HCT116 (cell line): Measurements from ENCODE around the gene LCMT1. TPM values are rescaled to one million over a fixed set of nuclear protein-coding genes. Genes with fewer than 3 reads are reported as not detected.

Experiments used
- ATAC-seq: fragments of 200-7000 bp; cut with Tn5 transposase; 2 replicates; pipeline ENCODE4 v1.9.1; 2020; ENCODE audit warnings: mild to moderate bottlenecking, moderate library complexity
- BruUV-seq: library from RNA; stranded (reverse); fragments of 400-500 nt; replicated peaks from 2 replicates; lab custom pipeline; 2021; lab: Mats Ljungman, UMichigan
- CTCF ChIA-PET: fragments of 300-600 bp; sonication (Branson Sonifier 250); formaldehyde crosslinking; loops from one replicate; lab custom pipeline; 2021; ENCODE audit warnings: antibody characterized with exemption; lab: Charles Lee
- POLR2A ChIA-PET: fragments of 300-600, 350-600 bp; sonication (Branson Sonifier 250); formaldehyde crosslinking; loops from one replicate; lab custom pipeline; 2021; ENCODE audit warnings: antibody characterized with exemption; lab: Charles Lee
- RAD21 ChIA-PET, 2 experiments: fragments of 300-600 bp; sonication (Branson Sonifier 250); formaldehyde crosslinking; loops; one replicate each; lab custom pipeline; 2023; ENCODE audit warnings: low total read pairs in 2 of 2; ENCODE audit not compliant: uncharacterized antibody in 2 of 2, unreplicated experiment in 2 of 2, low non-redundant PET in 1 of 2; lab: Charles Lee
- DNase-seq: peaks from one replicate; pipeline ENCODE4 v3.0.0-alpha.2; 2010; ENCODE audit warnings: low read depth, low spot score
- H2AFZ ChIP-seq: fragments of 200-600 bp; shearing (Covaris generic), sonication (generic); 2 replicates; pipeline ENCODE4 v1.6.1; 2017; ENCODE audit warnings: low read depth, mixed run types, mixed read lengths, antibody characterized with exemption, low read length; ENCODE audit not compliant: poor library complexity, severe bottlenecking
- H3K27ac ChIP-seq: 2 replicates; pipeline ENCODE4 v1.5.1; 2012; ENCODE audit warnings: low read depth, low read length
- H3K27me3 ChIP-seq: fragments of 200-600 bp; sonication (generic); 2 replicates; pipeline ENCODE4 v1.6.1; 2016; ENCODE audit warnings: mixed run types, low read length, mixed read lengths; ENCODE audit not compliant: insufficient read depth
- H3K36me3 ChIP-seq, 2 experiments: fragments of 200-500 bp in 1 of 2; fragments of 200-600 bp in 1 of 2; sonication (Bioruptor generic) in 1 of 2; sonication (generic) in 1 of 2; 2 replicates each; pipeline versions ENCODE4 v1.5.1 to v1.6.1; 2014 to 2016; ENCODE audit warnings: low read length in 2 of 2, inconsistent platforms in 1 of 2, mixed read lengths in 1 of 2, mixed run types in 1 of 2; ENCODE audit not compliant: insufficient read depth in 2 of 2, control insufficient read depth in 1 of 2
- H3K4me1 ChIP-seq, 2 experiments: fragments of 200-600 bp in 1 of 2; sonication (generic) in 1 of 2; 2 replicates each; pipeline versions ENCODE4 v1.5.1 to v1.6.1; 2012 to 2017; ENCODE audit warnings: low read length in 2 of 2, inconsistent platforms in 1 of 2, mild to moderate bottlenecking in 1 of 2, mixed read lengths in 1 of 2, mixed run types in 1 of 2, moderate library complexity in 1 of 2; ENCODE audit not compliant: insufficient read depth in 2 of 2, control insufficient read depth in 1 of 2
- H3K4me2 ChIP-seq: fragments of 200-600 bp; sonication (generic); 2 replicates; pipeline ENCODE4 v1.6.1; 2017; ENCODE audit warnings: mixed run types, low read length, mixed read lengths
- H3K4me3 ChIP-seq, 2 experiments: fragments of 200-600 bp in 1 of 2; sonication (generic) in 1 of 2; replicated peaks in 1 of 2; 2 replicates each; pipeline ENCODE4 v1.5.1; 2011 to 2016; ENCODE audit warnings: low read length in 2 of 2, control low read depth in 1 of 2, low read depth in 1 of 2, mild to moderate bottlenecking in 1 of 2, mixed read lengths in 1 of 2, mixed run types in 1 of 2
- H3K79me2 ChIP-seq: fragments of 200-600 bp; sonication (generic); 2 replicates; pipeline ENCODE4 v1.6.1; 2017; ENCODE audit warnings: mild to moderate bottlenecking, mixed run types, low read length, moderate library complexity, mixed read lengths; ENCODE audit not compliant: insufficient read depth
- H3K9ac ChIP-seq: fragments of 200-600 bp; sonication (generic); 2 replicates; pipeline ENCODE4 v1.6.1; 2016; ENCODE audit warnings: low read length, mixed read lengths
- H3K9me2 ChIP-seq: fragments of 200-600 bp; sonication (generic), shearing (Covaris generic); 2 replicates; pipeline ENCODE4 v1.6.1; 2017; ENCODE audit warnings: mixed run types, mild to moderate bottlenecking, moderate library complexity; ENCODE audit not compliant: insufficient read depth
- H3K9me3 ChIP-seq, 2 experiments: fragments of 200-500 bp in 1 of 2; fragments of 200-600 bp in 1 of 2; sonication (Bioruptor generic) in 1 of 2; sonication (generic) in 1 of 2; 2 replicates each; pipeline ENCODE4 v1.6.1; 2014 to 2017; ENCODE audit warnings: low read length in 2 of 2, mixed read lengths in 2 of 2, inconsistent platforms in 1 of 2, low read depth in 1 of 2, mild to moderate bottlenecking in 1 of 2, mixed run types in 1 of 2, moderate library complexity in 1 of 2; ENCODE audit not compliant: control insufficient read depth in 1 of 2, insufficient read depth in 1 of 2
- H4K20me1 ChIP-seq: fragments of 200-600 bp; sonication (generic), shearing (Covaris generic); 2 replicates; pipeline ENCODE4 v1.6.1; 2017; ENCODE audit warnings: mixed run types, mild to moderate bottlenecking, moderate library complexity; ENCODE audit not compliant: insufficient read depth
- FOSL1 ChIP-seq: IDR thresholded peaks from 2 replicates; pipeline ENCODE4 v1.6.1; 2012; ENCODE audit warnings: low read depth
- RAD21 ChIP-seq: IDR thresholded peaks from 2 replicates; pipeline ENCODE4 v1.6.1; 2012; ENCODE audit warnings: low read depth, mild to moderate bottlenecking
- YY1 ChIP-seq: IDR thresholded peaks from 2 replicates; pipeline ENCODE4 v1.6.1; 2011; ENCODE audit warnings: low read length, low read depth, moderate library complexity, mild to moderate bottlenecking; ENCODE audit not compliant: insufficient replicate concordance; ENCODE audit errors: extremely low read depth
- ZFX ChIP-seq: fragments of 450-650 bp; IDR thresholded peaks from 2 replicates; pipeline ENCODE4 v1.6.1; 2017
- intact Hi-C: fragments of 100-400 bp; cut with micrococcal nuclease; formaldehyde crosslinking; loops from 2 replicates; pipeline ENCODE4 v1.10.0; 2022
- total RNA-seq: library from RNA; stranded (reverse); gene quantifications from one replicate; pipeline ENCODE4 v1.2.1, GENCODE V29; 2021; ENCODE audit not compliant: unreplicated experiment
- TF ChIP-seq, protein P1 (sequence below), 3 experiments: fragments of 200-600 bp in 1 of 3; sonication (generic) in 1 of 3; IDR thresholded peaks in 2 of 3; conservative IDR thresholded peaks in 1 of 3; 2 replicates each; pipeline ENCODE4 v1.5.1; 2012 to 2017; ENCODE audit warnings: low read depth in 2 of 3, low read length in 2 of 3, antibody characterized with exemption in 1 of 3, borderline replicate concordance in 1 of 3, control low read depth in 1 of 3, mild to moderate bottlenecking in 1 of 3, mixed read lengths in 1 of 3, mixed run types in 1 of 3, moderate library complexity in 1 of 3; ENCODE audit not compliant: insufficient read depth in 1 of 3
- TF ChIP-seq, protein P2 (sequence below): IDR thresholded peaks from 2 replicates; pipeline ENCODE4 v1.6.1; 2012; ENCODE audit warnings: low read depth
- TF ChIP-seq, protein P3 (sequence below): IDR thresholded peaks from 2 replicates; pipeline ENCODE4 v1.6.1; 2011; ENCODE audit warnings: mild to moderate bottlenecking, low read length, moderate library complexity; ENCODE audit not compliant: insufficient replicate concordance; ENCODE audit errors: extremely low read depth

Gene LCMT1
- total RNA-seq, 1 experiment from 2014 or later, result 52.4 TPM

DNA sequence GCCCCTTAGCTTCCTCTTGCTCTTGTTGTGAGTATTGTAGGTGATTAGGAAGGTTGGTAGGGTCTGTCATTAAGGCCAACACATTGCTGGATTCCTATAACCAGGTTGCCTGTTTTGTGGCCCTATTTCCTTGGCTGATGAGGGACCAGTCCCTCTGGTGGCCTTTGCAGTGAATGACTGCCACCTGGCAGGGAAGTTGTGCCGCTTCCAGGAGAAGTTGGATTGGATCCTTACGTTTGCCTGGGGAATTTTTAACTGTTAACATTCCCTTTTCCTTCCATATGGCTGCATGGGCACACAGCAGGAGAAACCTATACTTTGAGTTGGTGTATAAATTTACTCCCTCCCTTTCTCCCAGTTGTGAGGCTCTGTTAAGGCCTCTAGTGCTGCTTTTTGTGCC, 32.4 kb downstream of the LCMT1 start:
- Histone ChIP-seq H3K9me2 (no peaks in the 10 kb centered on the region), H3K9ac (no peak overlapping the region), H3K9me3 (no peaks in the 10 kb centered on the region), H3K27ac (no peak overlapping the region), H4K20me1 (no peaks in the 10 kb centered on the region), H3K4me2 (no peak overlapping the region), H3K79me2 (no peaks in the 10 kb centered on the region), H3K36me3 (peaks cover 7 to 15% of the 10 kb centered on the region in 2 experiments; a peak in 2 of 4 replicates), H3K4me1 (peaks cover 3 to 9% of the 10 kb centered on the region in 2 experiments; a peak in 2 of 4 replicates), H2AFZ (no peak overlapping the region), H3K27me3 (no peaks in the 10 kb centered on the region), H3K4me3 (no peak overlapping the region)
- peak; percentile 25; the same call in 1 of the 2 replicates for TF ChIP-seq RAD21
- no peak for TF ChIP-seq YY1
- TF ChIP-seq, protein P1, sequence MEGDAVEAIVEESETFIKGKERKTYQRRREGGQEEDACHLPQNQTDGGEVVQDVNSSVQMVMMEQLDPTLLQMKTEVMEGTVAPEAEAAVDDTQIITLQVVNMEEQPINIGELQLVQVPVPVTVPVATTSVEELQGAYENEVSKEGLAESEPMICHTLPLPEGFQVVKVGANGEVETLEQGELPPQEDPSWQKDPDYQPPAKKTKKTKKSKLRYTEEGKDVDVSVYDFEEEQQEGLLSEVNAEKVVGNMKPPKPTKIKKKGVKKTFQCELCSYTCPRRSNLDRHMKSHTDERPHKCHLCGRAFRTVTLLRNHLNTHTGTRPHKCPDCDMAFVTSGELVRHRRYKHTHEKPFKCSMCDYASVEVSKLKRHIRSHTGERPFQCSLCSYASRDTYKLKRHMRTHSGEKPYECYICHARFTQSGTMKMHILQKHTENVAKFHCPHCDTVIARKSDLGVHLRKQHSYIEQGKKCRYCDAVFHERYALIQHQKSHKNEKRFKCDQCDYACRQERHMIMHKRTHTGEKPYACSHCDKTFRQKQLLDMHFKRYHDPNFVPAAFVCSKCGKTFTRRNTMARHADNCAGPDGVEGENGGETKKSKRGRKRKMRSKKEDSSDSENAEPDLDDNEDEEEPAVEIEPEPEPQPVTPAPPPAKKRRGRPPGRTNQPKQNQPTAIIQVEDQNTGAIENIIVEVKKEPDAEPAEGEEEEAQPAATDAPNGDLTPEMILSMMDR (IDR thresholded peaks at IDR 0.05 in 2 of 3, conservative IDR thresholded peaks at IDR 0.05 in 1 of 3; ENCODE audit: borderline replicate concordance in 1 of 3, insufficient read depth in 1 of 3, low read depth in 2 of 3, low read length in 2 of 3), result peak; percentile 18 to 64 (median 62); a peak in 5 of 6 replicates
- no peak for TF ChIP-seq FOSL1
- TF ChIP-seq, protein P2, sequence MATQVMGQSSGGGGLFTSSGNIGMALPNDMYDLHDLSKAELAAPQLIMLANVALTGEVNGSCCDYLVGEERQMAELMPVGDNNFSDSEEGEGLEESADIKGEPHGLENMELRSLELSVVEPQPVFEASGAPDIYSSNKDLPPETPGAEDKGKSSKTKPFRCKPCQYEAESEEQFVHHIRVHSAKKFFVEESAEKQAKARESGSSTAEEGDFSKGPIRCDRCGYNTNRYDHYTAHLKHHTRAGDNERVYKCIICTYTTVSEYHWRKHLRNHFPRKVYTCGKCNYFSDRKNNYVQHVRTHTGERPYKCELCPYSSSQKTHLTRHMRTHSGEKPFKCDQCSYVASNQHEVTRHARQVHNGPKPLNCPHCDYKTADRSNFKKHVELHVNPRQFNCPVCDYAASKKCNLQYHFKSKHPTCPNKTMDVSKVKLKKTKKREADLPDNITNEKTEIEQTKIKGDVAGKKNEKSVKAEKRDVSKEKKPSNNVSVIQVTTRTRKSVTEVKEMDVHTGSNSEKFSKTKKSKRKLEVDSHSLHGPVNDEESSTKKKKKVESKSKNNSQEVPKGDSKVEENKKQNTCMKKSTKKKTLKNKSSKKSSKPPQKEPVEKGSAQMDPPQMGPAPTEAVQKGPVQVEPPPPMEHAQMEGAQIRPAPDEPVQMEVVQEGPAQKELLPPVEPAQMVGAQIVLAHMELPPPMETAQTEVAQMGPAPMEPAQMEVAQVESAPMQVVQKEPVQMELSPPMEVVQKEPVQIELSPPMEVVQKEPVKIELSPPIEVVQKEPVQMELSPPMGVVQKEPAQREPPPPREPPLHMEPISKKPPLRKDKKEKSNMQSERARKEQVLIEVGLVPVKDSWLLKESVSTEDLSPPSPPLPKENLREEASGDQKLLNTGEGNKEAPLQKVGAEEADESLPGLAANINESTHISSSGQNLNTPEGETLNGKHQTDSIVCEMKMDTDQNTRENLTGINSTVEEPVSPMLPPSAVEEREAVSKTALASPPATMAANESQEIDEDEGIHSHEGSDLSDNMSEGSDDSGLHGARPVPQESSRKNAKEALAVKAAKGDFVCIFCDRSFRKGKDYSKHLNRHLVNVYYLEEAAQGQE, result no peak
- TF ChIP-seq, protein P3, sequence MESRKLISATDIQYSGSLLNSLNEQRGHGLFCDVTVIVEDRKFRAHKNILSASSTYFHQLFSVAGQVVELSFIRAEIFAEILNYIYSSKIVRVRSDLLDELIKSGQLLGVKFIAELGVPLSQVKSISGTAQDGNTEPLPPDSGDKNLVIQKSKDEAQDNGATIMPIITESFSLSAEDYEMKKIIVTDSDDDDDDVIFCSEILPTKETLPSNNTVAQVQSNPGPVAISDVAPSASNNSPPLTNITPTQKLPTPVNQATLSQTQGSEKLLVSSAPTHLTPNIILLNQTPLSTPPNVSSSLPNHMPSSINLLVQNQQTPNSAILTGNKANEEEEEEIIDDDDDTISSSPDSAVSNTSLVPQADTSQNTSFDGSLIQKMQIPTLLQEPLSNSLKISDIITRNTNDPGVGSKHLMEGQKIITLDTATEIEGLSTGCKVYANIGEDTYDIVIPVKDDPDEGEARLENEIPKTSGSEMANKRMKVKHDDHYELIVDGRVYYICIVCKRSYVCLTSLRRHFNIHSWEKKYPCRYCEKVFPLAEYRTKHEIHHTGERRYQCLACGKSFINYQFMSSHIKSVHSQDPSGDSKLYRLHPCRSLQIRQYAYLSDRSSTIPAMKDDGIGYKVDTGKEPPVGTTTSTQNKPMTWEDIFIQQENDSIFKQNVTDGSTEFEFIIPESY, result no peak
- no peak for TF ChIP-seq ZFX
- BruUV-seq, result no TSS peak
- ChIA-PET POLR2A (no interaction called here), RAD21 (no interaction called here), CTCF (no interaction called here)
- DNase-seq, result no peak
- intact Hi-C loops, result no loop called here
- ATAC-seq, result peak; percentile 78
